Left ventricle myocardium inferior (tissue), 1 donor: ENCODE data around the gene CLUH. TPM values are rescaled to one million over a fixed set of nuclear protein-coding genes. Genes with fewer than 3 reads are reported as not detected.

Source experiments
- DNase-seq: peaks from one replicate; pipeline ENCODE4 v3.0.0-alpha.2; 2020
- H3K27ac ChIP-seq: fragments of 200-600 bp; replicated peaks from 2 replicates; pipeline ENCODE4 v1.8.0; 2021
- H3K27me3 ChIP-seq: fragments of 200-600 bp; 2 replicates; pipeline ENCODE4 v1.8.0; 2021; ENCODE audit warnings: low read depth
- H3K36me3 ChIP-seq: fragments of 200-600 bp; 2 replicates; pipeline ENCODE4 v1.8.0; 2021
- H3K4me1 ChIP-seq: fragments of 200-600 bp; 2 replicates; pipeline ENCODE4 v1.8.0; 2021
- H3K4me3 ChIP-seq: fragments of 200-600 bp; 2 replicates; pipeline ENCODE4 v1.8.0; 2021; ENCODE audit warnings: mild to moderate bottlenecking, moderate library complexity
- H3K9me3 ChIP-seq: fragments of 200-600 bp; replicated peaks from 2 replicates; pipeline ENCODE4 v1.8.0; 2021
- CTCF ChIP-seq: fragments of 200-600 bp; IDR thresholded peaks from 2 replicates; pipeline ENCODE4 v1.8.0; 2021; ENCODE audit warnings: antibody characterized with exemption, mild to moderate bottlenecking, borderline replicate concordance
- intact Hi-C: fragments of 100-400 bp; cut with micrococcal nuclease; formaldehyde crosslinking; loops from one replicate; pipeline ENCODE4 v1.11.0; 2022
- total RNA-seq: library from RNA; stranded (reverse); fragmentation: NEBNext Ultra II Directional; extraction: Animal tissue kit (Norgen Biotek cat#: 25700); gene quantifications from one replicate; pipeline ENCODE4 v1.2.1, GENCODE V29; 2021
- donor health status: DM: no; HTN: yes; CAD: no; lungs with severe emphysema.

The CLUH gene
- total RNA-seq, 1 donor from 2014 or later: 181 TPM

DNA sequence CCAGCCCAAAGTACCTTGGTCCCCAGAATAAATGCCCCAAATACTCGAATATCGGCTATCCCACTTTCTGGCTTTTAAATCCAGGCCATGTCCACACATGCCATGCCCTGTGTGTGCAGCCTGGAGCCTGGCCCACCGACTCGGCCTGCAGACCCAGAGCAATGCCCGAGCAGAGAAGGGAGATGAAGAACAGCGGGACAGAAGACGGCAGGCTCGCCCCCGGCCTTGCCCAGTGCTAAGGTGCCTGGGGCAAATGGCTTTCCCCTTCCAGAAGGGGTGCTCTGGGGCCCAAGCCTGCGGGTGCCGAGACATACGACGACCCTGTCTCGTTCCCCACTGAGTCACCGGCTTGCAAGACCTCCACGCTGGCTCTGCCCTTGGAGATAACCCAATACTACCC lies 8.0 kb downstream of the CLUH start:
- Histone ChIP-seq H3K27ac (peak overlapping the region; percentile 97), H3K27me3 (no peaks in the 10 kb centered on the region), H3K4me1 (peaks cover 44% of the 10 kb centered on the region), H3K36me3 (peaks cover 57% of the 10 kb centered on the region), H3K4me3 (no peak overlapping the region), H3K9me3 (no peaks in the 10 kb centered on the region)
- intact Hi-C loops: no loop called here
- no peak for TF ChIP-seq CTCF
- DNase-seq: no peak

GRCh38 chr17:2703181-2703580 lies 8.4 kb downstream of the CLUH start:
- intact Hi-C loops: no loop called here
- no peak for TF ChIP-seq CTCF
- Histone ChIP-seq H3K9me3 (no peaks in the 10 kb centered on the region), H3K27me3 (no peaks in the 10 kb centered on the region), H3K27ac (peak overlapping the region; percentile 97), H3K4me1 (peaks cover 40% of the 10 kb centered on the region), H3K36me3 (peaks cover 61% of the 10 kb centered on the region), H3K4me3 (no peak overlapping the region)
- no peak for DNase-seq

DNA sequence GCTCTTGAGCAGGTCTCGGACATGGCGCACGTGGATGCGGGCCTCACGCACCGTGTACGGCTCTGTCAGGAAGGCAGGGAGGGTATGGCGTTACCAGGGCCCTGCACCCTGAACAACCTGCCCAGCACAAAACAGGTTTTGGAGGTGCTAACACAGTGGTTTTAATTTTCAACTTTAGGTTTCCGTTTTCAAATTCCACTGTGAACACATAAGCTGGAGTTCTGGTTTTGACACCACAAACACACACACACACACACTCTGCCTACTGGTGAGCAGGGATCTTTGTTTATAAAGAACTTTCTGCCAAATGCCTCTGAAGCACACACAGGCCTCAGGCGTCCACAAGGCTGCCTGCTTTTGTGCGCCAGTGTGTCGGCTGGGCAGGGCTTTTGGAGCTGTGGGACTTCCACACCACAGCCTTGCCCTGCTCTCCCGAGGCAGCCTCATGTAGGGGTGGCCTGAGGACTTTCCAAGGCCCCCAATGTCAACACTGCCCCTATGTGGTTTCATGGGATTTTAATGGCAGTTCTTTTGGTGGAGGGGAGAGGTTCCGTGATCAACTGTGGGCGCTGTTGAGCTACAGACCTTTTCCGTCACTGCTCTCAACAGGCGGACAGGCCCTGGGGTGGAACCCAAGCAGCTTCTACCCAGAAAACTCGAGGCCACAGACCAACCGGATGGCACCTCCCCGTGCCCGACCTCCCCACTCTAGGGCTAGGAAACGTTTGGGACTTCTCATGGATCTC lies 9.4 kb downstream of the CLUH start:
- no peak for TF ChIP-seq CTCF
- peak; percentile 11 for DNase-seq
- H3K9me3 ChIP-seq: no peaks in the 10 kb centered on the region
- no peak overlapping the region for H3K4me3 ChIP-seq
- H3K27ac ChIP-seq: no peak overlapping the region
- intact Hi-C loops: no loop called here
- peaks cover 30% of the 10 kb centered on the region for H3K4me1 ChIP-seq
- H3K27me3 ChIP-seq: no peaks in the 10 kb centered on the region
- peaks cover 71% of the 10 kb centered on the region for H3K36me3 ChIP-seq

GRCh38 chr17:2701161-2701995 lies 10.2 kb downstream of the CLUH start:
- intact Hi-C loops: no loop called here
- Histone ChIP-seq H3K27me3 (no peaks in the 10 kb centered on the region), H3K9me3 (no peaks in the 10 kb centered on the region), H3K4me3 (no peak overlapping the region), H3K4me1 (peaks cover 24% of the 10 kb centered on the region), H3K27ac (no peak overlapping the region), H3K36me3 (peaks cover 79% of the 10 kb centered on the region)
- TF ChIP-seq CTCF: no peak
- DNase-seq: peak; percentile 8

DNA sequence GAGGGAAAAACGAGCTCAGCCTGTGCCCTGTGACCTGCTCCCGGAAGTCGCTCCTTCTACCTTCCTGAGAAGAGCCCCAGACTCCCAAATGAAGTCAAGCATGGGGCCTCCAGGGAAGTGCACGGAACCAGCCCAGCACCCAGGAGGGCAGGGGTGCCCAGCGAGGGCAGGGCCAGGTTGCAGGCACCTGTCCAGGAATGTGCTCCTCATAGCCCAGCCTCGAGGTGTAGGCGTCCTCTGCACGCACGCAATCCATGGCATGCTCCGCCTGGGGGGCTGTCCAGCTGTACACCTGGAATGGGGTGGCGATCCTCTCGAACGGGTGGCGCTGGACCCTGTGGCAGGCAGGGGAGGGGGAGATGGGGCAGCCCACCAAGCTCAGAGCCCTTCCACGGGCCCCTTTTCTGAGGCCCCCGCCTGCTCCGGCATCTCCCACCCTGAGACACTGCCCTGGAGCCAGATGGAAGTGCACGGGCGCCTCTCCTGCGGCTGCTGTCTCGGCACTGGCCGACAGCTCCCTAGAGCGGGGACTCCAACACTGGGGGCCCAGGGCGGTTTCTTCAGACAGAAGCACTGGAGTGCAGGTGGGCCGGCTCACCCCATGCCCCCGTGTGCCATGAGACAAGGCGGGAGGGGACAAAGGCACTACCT lies 10.9 kb downstream of the CLUH start:
- Histone ChIP-seq H3K9me3 (no peaks in the 10 kb centered on the region), H3K27me3 (no peaks in the 10 kb centered on the region), H3K36me3 (peaks cover 87% of the 10 kb centered on the region), H3K4me3 (no peak overlapping the region), H3K4me1 (peaks cover 17% of the 10 kb centered on the region), H3K27ac (no peak overlapping the region)
- peak; percentile 10 for DNase-seq
- no peak for TF ChIP-seq CTCF
- intact Hi-C loops: no loop called here
